ENCODE measurements around the gene CRABP1.

Gene CRABP1

DNA sequence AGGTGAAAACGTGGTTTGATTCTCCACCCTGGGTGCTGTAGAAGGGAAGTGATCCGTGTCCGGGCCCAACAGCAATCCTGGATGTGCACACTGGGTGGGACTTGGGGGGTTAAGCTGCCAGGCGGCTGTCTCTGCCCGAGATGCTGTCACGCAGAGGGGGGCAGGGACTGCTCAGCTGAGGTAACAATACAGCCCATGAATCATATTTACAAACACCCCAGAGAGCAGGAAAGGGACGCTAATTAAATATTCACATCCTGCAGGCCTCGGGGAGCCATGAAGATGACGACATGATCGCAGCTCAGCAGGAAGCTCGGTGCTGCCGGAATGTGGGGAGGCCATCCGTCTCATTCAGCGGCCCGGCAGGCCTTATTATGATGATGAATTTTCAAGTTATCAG is 17.9 kb upstream of the CRABP1 start:
- TF ChIP-seq, protein P1, sequence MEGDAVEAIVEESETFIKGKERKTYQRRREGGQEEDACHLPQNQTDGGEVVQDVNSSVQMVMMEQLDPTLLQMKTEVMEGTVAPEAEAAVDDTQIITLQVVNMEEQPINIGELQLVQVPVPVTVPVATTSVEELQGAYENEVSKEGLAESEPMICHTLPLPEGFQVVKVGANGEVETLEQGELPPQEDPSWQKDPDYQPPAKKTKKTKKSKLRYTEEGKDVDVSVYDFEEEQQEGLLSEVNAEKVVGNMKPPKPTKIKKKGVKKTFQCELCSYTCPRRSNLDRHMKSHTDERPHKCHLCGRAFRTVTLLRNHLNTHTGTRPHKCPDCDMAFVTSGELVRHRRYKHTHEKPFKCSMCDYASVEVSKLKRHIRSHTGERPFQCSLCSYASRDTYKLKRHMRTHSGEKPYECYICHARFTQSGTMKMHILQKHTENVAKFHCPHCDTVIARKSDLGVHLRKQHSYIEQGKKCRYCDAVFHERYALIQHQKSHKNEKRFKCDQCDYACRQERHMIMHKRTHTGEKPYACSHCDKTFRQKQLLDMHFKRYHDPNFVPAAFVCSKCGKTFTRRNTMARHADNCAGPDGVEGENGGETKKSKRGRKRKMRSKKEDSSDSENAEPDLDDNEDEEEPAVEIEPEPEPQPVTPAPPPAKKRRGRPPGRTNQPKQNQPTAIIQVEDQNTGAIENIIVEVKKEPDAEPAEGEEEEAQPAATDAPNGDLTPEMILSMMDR (IDR thresholded peaks at IDR 0.05; ENCODE audit: low read length, missing control alignments): no peak
- H3K4me3 ChIP-seq (replicated peaks; ENCODE audit: low read depth, low read length): no peak overlapping the region
- DNase-seq (ENCODE audit: low read depth): peak; percentile 50

DNA sequence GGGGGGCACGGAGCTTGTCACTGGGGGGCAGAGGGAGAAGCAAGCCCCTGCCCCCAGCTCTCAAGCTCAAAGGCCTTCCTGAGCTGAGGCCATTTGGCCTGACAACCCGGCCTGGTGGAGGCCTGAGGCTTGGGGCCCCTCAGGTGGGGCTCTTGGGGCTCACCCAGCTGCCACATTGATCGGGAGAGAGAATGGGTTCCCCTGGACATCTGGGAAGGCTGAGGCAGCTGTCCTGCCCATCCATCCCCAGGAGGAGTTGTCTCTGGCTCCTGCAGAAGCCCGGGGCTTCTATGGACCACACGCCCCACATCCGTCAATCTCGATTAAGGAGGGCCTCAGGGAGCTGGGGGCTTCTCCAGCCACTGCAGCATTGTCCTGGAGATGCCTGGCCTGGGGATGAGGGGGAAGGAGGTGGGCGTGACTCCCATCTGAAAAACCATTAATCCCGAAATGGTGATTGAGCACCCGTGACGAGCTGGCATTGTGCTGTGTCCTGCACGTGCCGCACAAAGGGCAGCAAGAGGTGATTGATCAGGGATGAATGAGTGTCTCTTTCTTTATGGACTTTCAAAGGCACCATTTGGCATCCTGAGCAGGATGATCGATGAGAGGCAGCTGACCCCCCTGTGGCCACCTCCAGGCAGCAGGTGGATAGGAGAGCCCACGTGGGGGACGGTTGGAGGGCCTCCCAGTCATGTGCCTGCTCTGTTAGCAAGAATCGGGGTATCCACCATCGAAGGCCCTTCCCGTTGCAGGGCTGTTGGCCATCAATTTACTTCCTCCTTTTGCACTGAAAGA is 17.2 kb upstream of the CRABP1 start:
- no peak for DNase-seq (ENCODE audit: low read depth)
- TF ChIP-seq, protein P1 (IDR thresholded peaks at IDR 0.05; ENCODE audit: low read length, missing control alignments): no peak

DNA sequence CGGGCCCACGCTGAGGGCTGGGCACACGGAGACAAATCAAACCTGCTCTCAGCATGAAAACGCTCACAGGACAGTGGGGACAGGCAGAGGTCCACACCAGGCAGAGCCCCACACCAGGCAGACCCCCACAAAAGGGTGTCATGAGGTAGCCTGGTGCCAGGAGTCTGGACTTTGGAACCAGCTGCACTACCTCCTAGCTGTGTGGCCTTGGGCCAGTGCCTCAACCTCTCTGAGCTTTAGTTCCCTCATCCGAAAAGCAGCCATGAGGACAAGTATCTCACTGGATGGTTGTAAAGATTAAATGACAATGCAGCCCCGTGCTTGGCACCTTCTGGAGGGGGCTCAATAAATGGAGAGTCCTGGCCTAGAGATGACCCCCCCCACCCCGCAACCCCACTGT is 16.5 kb upstream of the CRABP1 start:
- no peak overlapping the region for H3K4me3 ChIP-seq (replicated peaks; ENCODE audit: low read depth, low read length)
- no peak for DNase-seq (ENCODE audit: low read depth)
- TF ChIP-seq, protein P1 (IDR thresholded peaks at IDR 0.05; ENCODE audit: low read length, missing control alignments): no peak

More for the DNA sequence above, 17.2 kb upstream of the CRABP1 start:
- no peak overlapping the region for H3K4me3 ChIP-seq (replicated peaks; ENCODE audit: low read depth, low read length)

DNA sequence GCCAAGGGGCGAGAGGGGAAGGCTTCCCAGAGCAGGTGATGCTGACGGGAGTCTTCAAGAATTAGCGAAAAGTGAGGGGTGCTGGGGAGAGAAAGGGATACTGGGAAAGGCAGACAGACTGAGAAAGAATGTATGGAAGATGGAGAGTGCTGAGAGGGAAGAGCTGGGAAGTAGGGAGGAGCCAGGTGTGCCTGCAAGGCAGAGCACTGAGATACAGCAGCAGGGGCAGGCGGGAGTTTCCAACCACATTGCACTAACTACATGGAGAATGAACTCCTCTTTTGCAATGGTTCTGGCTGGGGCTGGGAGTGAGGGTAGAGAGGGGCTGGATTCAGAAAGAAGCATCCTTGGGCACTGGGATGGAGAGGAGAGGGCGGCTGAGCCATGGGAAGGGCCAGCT is 16.0 kb upstream of the CRABP1 start:
- no peak overlapping the region for H3K4me3 ChIP-seq (replicated peaks; ENCODE audit: low read depth, low read length)
- TF ChIP-seq, protein P1 (IDR thresholded peaks at IDR 0.05; ENCODE audit: low read length, missing control alignments): no peak
- no peak for DNase-seq (ENCODE audit: low read depth)

DNA sequence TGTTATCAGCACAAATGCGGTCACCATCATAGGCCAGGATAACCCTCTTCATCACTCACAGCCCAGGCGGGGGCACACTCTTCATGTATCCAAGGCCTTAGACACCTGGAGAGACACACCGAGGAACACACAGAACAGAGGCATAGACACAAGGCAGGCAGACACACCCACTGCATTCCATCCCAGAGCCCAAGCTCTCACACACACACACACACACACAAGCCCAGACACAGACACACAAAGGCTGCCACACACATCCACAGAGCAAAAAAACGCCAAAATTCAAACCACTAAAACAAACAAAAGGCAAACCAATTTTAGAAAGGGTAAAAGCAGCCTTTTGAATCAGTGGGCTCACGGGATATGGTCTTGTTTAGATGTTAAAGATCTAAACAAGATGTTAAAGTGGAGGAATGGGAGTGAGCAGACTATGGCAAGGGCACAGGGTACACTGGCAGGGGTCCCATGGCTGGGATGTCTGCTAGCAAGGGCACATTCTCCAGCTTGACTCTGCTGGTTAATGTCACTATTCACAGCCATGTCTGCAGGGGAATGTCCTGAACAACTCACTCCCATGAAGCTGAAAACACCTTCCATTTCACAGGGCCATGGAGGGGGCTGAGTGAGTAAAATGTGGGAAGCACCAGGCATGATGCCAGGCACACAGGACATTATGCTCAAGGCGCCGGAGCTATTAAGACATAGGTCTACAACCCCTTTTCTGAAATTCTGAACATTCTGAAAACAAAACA is 14.9 kb upstream of the CRABP1 start:
- peak; percentile 25 for DNase-seq (ENCODE audit: low read depth)

DNA sequence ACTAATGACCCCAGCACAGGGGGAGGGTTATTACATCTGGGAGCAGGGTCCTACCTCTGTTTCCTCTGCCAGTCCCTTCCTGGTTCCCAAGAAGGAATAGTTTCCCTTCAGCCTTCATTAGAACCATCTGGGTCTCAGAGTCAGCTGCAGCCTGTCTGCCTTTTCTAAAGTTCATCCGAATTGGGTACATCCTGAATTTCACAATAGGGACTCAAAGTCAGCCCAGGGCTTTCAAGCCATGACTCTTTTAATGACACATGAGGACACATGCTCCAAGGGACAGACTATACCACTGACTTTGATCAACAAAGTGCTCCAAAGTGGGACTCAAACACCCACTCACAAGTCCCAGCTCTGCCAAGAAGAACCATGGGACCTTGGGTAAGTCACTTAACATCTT is 12.7 kb upstream of the CRABP1 start:
- TF ChIP-seq, protein P1 (IDR thresholded peaks at IDR 0.05; ENCODE audit: low read length, missing control alignments): no peak

More for the DNA sequence above, 14.9 kb upstream of the CRABP1 start:
- no peak overlapping the region for H3K4me3 ChIP-seq (replicated peaks; ENCODE audit: low read depth, low read length)
- TF ChIP-seq, protein P1 (IDR thresholded peaks at IDR 0.05; ENCODE audit: low read length, missing control alignments): no peak

More for the DNA sequence above, 12.7 kb upstream of the CRABP1 start:
- H3K4me3 ChIP-seq (replicated peaks; ENCODE audit: low read depth, low read length): no peak overlapping the region
- DNase-seq (ENCODE audit: low read depth): no peak

All from fibroblast of pulmonary artery (primary cell).